Keratinocyte (primary cell): ENCODE measurements around the gene CLN6. TPM values are rescaled to one million over a fixed set of nuclear protein-coding genes. Genes with fewer than 3 reads are reported as not detected.

Experiments
- DNase-seq: peaks from one replicate; pipeline ENCODE4 v3.0.0-alpha.2; 2011; ENCODE audit warnings: low read depth, missing footprints, low spot score
- FAIRE-seq: peaks from 2 replicates; lab custom pipeline; 2011; peaks lifted over from hg19 to GRCh38; lab: Jason Lieb, UNC
- H2AFZ ChIP-seq: 2 replicates; pipeline ENCODE4 v1.6.0; 2012; ENCODE audit warnings: low read length, control low read depth, inconsistent platforms; ENCODE audit not compliant: control insufficient read depth
- H3K27ac ChIP-seq: 2 replicates; pipeline ENCODE4 v1.5.1; 2011; ENCODE audit warnings: low read length; ENCODE audit not compliant: control insufficient read depth, insufficient read depth
- H3K27me3 ChIP-seq: 3 replicates; pipeline ENCODE4 v1.6.0; 2011; ENCODE audit warnings: low read length; ENCODE audit not compliant: control insufficient read depth, insufficient read depth; ENCODE audit errors: extremely low read depth
- H3K36me3 ChIP-seq, 2 experiments: 2 replicates in 1 of 2; 3 replicates in 1 of 2; pipeline ENCODE4 v1.5.1; 2011; ENCODE audit warnings: low read length in 2 of 2, mild to moderate bottlenecking in 1 of 2; ENCODE audit not compliant: control insufficient read depth in 2 of 2, insufficient read depth in 2 of 2; ENCODE audit errors: extremely low read depth in 1 of 2
- H3K4me1 ChIP-seq: 3 replicates; pipeline ENCODE4 v1.5.1; 2011; ENCODE audit warnings: low read length; ENCODE audit not compliant: control insufficient read depth, insufficient read depth; ENCODE audit errors: extremely low read depth
- H3K4me2 ChIP-seq: 3 replicates; pipeline ENCODE4 v1.6.0; 2011; ENCODE audit warnings: low read depth, low read length; ENCODE audit not compliant: control insufficient read depth, insufficient read depth; ENCODE audit errors: extremely low read depth
- H3K4me3 ChIP-seq, 3 experiments: fragments of 200-600 bp in 1 of 3; sonication (generic) in 1 of 3; 2 replicates in 2 of 3; 3 replicates in 1 of 3; pipeline ENCODE4 v1.5.1; 2011 to 2016; ENCODE audit warnings: low read length in 3 of 3, mild to moderate bottlenecking in 3 of 3, control low read depth in 2 of 3, inconsistent platforms in 1 of 3, low read depth in 1 of 3, mixed read lengths in 1 of 3, mixed run types in 1 of 3, moderate library complexity in 1 of 3; ENCODE audit not compliant: control insufficient read depth in 2 of 3, insufficient read depth in 2 of 3; ENCODE audit errors: extremely low read depth in 1 of 3
- H3K79me2 ChIP-seq: 2 replicates; pipeline ENCODE4 v1.6.0; 2012; ENCODE audit warnings: low read length; ENCODE audit not compliant: control insufficient read depth, insufficient read depth
- H3K9ac ChIP-seq: 3 replicates; pipeline ENCODE4 v1.6.0; 2011; ENCODE audit warnings: low read length; ENCODE audit not compliant: control insufficient read depth, insufficient read depth; ENCODE audit errors: extremely low read depth
- H3K9me1 ChIP-seq: 3 replicates; pipeline ENCODE4 v1.6.0; 2011; ENCODE audit warnings: low read length; ENCODE audit not compliant: control insufficient read depth, insufficient read depth; ENCODE audit errors: extremely low read depth
- H3K9me3 ChIP-seq: 2 replicates; pipeline ENCODE4 v1.5.1; 2012; ENCODE audit warnings: low read depth, low read length; ENCODE audit not compliant: control insufficient read depth
- H4K20me1 ChIP-seq: 3 replicates; pipeline ENCODE4 v1.6.0; 2011; ENCODE audit warnings: low read length; ENCODE audit not compliant: control insufficient read depth, insufficient read depth; ENCODE audit errors: extremely low read depth
- EZH2 ChIP-seq: IDR thresholded peaks from one replicate; pipeline ENCODE4 v1.6.1; 2012; ENCODE audit warnings: inconsistent platforms, mild to moderate bottlenecking, low read length, moderate library complexity
- dilution Hi-C: fragments of 300-500 bp; cut with MboI; formaldehyde crosslinking; loops from one replicate; pipeline ENCODE4 v1.7.0; 2020; ENCODE audit warnings: low sequenced_read_pairs; ENCODE audit not compliant: extremely low pct_ligation_motif_present
- polyA plus RNA-seq, 5 experiments: library from polyadenylated mRNA; depleted of rRNA in 3 of 5; stranded (reverse) in 3 of 5; stranded (forward) in 1 of 5; unstranded in 1 of 5; fragments of >200 nt; gene quantifications; 1 replicate in 1 of 5; 2 replicates in 3 of 5; 3 replicates in 1 of 5; pipeline versions ENCODE4 v1.2.1 to v1.2.3, GENCODE V29; 2011 to 2012; ENCODE audit warnings: missing spikeins in 2 of 5, low read depth in 1 of 5, low replicate concordance in 1 of 5
- TF ChIP-seq, protein P1 (sequence below), 3 experiments: IDR thresholded peaks in 1 of 3; conservative IDR thresholded peaks in 1 of 3; optimal IDR thresholded peaks in 1 of 3; 2 replicates in 2 of 3; 3 replicates in 1 of 3; pipeline versions ENCODE3 to v1.5.1; 2011; ENCODE audit warnings: low read length in 3 of 3, mild to moderate bottlenecking in 3 of 3, moderate library complexity in 2 of 3, control low read depth in 1 of 3, inconsistent platforms in 1 of 3; ENCODE audit not compliant: insufficient read depth in 2 of 3; ENCODE audit errors: extremely low read depth in 1 of 3

The CLN6 gene
- polyA plus RNA-seq, 1 donor (not counting 4 experiments of a cell fraction or from before 2014, with no cell fraction given): 26.7 TPM

- dilution Hi-C loops: no loop called here
- no peaks in the 10 kb centered on the region for H3K27me3 ChIP-seq
- H3K79me2 ChIP-seq: no peaks in the 10 kb centered on the region
- TF ChIP-seq, protein P1, sequence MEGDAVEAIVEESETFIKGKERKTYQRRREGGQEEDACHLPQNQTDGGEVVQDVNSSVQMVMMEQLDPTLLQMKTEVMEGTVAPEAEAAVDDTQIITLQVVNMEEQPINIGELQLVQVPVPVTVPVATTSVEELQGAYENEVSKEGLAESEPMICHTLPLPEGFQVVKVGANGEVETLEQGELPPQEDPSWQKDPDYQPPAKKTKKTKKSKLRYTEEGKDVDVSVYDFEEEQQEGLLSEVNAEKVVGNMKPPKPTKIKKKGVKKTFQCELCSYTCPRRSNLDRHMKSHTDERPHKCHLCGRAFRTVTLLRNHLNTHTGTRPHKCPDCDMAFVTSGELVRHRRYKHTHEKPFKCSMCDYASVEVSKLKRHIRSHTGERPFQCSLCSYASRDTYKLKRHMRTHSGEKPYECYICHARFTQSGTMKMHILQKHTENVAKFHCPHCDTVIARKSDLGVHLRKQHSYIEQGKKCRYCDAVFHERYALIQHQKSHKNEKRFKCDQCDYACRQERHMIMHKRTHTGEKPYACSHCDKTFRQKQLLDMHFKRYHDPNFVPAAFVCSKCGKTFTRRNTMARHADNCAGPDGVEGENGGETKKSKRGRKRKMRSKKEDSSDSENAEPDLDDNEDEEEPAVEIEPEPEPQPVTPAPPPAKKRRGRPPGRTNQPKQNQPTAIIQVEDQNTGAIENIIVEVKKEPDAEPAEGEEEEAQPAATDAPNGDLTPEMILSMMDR (optimal IDR thresholded peaks at IDR 0.05 in 1 of 3, IDR thresholded peaks at IDR 0.05 in 1 of 3, conservative IDR thresholded peaks at IDR 0.05 in 1 of 3; ENCODE audit: extremely low read depth in 1 of 3, insufficient read depth in 2 of 3, low read length in 3 of 3): no peak
- no peak for TF ChIP-seq EZH2
- no peak overlapping the region for H3K27ac ChIP-seq
- no peak overlapping the region for H3K4me2 ChIP-seq
- no peak for DNase-seq
- H3K4me3 ChIP-seq: no peak overlapping the region
- no peaks in the 10 kb centered on the region for H4K20me1 ChIP-seq
- H3K9me1 ChIP-seq: peaks cover 3% of the 10 kb centered on the region
- no peaks in the 10 kb centered on the region for H3K9me3 ChIP-seq
- no peak overlapping the region for H2AFZ ChIP-seq
- peaks cover 10% of the 10 kb centered on the region for H3K4me1 ChIP-seq
- no peak for FAIRE-seq
- H3K36me3 ChIP-seq: peaks cover 13 to 28% of the 10 kb centered on the region in 2 experiments
- no peak overlapping the region for H3K9ac ChIP-seq
Observed at GRCh38 chr15:68183616-68184315, 45.8 kb downstream of the CLN6 start.

GRCh38 chr15:68177742-68178141, 51.8 kb downstream of the CLN6 start:
- Histone ChIP-seq H3K9ac (no peak overlapping the region), H3K4me2 (no peak overlapping the region), H3K27ac (no peak overlapping the region), H3K9me3 (no peaks in the 10 kb centered on the region), H3K9me1 (peaks cover 2% of the 10 kb centered on the region), H4K20me1 (no peaks in the 10 kb centered on the region), H3K4me3 (no peak overlapping the region), H3K79me2 (no peaks in the 10 kb centered on the region), H3K27me3 (no peaks in the 10 kb centered on the region), H3K4me1 (no peaks in the 10 kb centered on the region), H3K36me3 (peaks cover 16 to 19% of the 10 kb centered on the region in 2 experiments), H2AFZ (no peak overlapping the region)
- TF ChIP-seq, protein P1 (optimal IDR thresholded peaks at IDR 0.05 in 1 of 3, IDR thresholded peaks at IDR 0.05 in 1 of 3, conservative IDR thresholded peaks at IDR 0.05 in 1 of 3; ENCODE audit: extremely low read depth in 1 of 3, insufficient read depth in 2 of 3, low read length in 3 of 3): no peak
- no peak for TF ChIP-seq EZH2
- DNase-seq (no peak), FAIRE-seq (no peak)
- dilution Hi-C loops: no loop called here
